ENCODE measurements around the gene CPEB4. TPM values are rescaled to one million over a fixed set of nuclear protein-coding genes. Genes with fewer than 3 reads are reported as not detected.

Gene CPEB4
- total and polyA plus RNA-seq, 5 experiments from 2014 or later = 1.2 to 16.0 (median 4.4) TPM

GRCh38 chr5:173988554-173989431 is 100.6 kb downstream of the CPEB4 start, which contains the start of gene C5orf47:
Gene C5orf47 (plus strand): TSS chr5:173989170. CDS start chr5:173989264, 94 bp downstream.
- no peak for DNase-seq
- Mint-ChIP-seq H3K27ac (no peak within 1 kb of the TSS), H3K9me3 (peaks cover 0 to 4% (median 0%) of the 10 kb centered on the region in 9 donors), H3K4me1 (no peaks in the 10 kb centered on the region), H3K4me3 (no peak within 1 kb of the TSS), H3K36me3 (no peaks in the 10 kb centered on the region), H3K27me3 (peaks cover 2 to 22% (median 11%) of the 10 kb centered on the region in 5 donors)
- no peak for ATAC-seq
- POLR2A ChIA-PET = no interaction called here

DNA sequence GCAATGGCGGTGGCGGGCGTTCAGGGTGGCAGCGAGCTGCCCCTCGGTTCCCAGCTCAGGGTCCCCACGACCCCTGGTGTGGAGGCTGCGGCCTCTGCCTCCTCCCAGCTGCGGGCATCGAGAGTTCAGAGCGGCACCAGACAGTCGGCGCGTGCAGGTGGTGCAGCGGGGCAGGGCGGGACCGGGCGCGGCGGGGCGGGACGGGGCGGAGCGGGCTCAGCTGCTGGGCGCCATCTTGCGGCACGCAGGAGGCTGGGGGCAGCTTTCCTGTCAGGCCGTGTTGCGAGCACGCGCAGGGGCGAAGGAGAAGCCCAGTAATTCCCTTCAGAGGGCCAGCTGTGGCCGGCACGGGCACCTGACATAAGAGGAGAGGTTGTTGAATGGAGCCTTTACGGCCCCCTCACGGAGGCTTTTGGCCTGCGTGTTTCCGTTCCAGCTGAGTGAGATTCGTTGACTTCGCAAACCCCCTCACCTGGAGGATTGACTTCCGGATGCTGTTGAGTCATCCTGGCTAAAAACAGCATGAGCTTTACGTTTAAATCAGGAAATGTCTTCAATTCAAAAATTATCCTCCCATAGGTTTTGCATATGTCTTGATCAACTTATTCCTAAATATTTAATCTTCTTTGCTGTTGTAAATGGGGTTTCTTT is 101.4 kb downstream of the CPEB4 start:
- Mint-ChIP-seq H3K4me3 (no peak overlapping the region), H3K27me3 (peaks cover 4 to 22% (median 11%) of the 10 kb centered on the region in 5 donors), H3K9me3 (peaks cover 0 to 4% (median 0%) of the 10 kb centered on the region in 9 donors), H3K4me1 (no peaks in the 10 kb centered on the region), H3K27ac (no peak overlapping the region), H3K36me3 (no peaks in the 10 kb centered on the region)
- ATAC-seq = no peak
- no peak for DNase-seq
- POLR2A ChIA-PET = no interaction called here

GRCh38 chr5:173997331-173997730 is 109.2 kb downstream of the CPEB4 start:
- no peak for ATAC-seq
- no peak overlapping the region for H3K27ac Mint-ChIP-seq
- no peaks in the 10 kb centered on the region for H3K36me3 Mint-ChIP-seq
- H3K9me3 Mint-ChIP-seq = no peaks in the 10 kb centered on the region
- H3K4me3 Mint-ChIP-seq = no peak overlapping the region
- peaks cover 17 to 41% (median 27%) of the 10 kb centered on the region in 5 donors for H3K27me3 Mint-ChIP-seq
- POLR2A ChIA-PET = no interaction called here
- DNase-seq = no peak
- H3K4me1 Mint-ChIP-seq = no peaks in the 10 kb centered on the region

GRCh38 chr5:173998531-173998930 is 110.4 kb downstream of the CPEB4 start:
- POLR2A ChIA-PET = no interaction called here
- DNase-seq (no peak), ATAC-seq (no peak)
- Mint-ChIP-seq H3K4me3 (no peak overlapping the region), H3K27ac (no peak overlapping the region), H3K36me3 (no peaks in the 10 kb centered on the region), H3K9me3 (no peaks in the 10 kb centered on the region), H3K4me1 (no peaks in the 10 kb centered on the region), H3K27me3 (peaks cover 21 to 46% (median 33%) of the 10 kb centered on the region in 5 donors)

DNA sequence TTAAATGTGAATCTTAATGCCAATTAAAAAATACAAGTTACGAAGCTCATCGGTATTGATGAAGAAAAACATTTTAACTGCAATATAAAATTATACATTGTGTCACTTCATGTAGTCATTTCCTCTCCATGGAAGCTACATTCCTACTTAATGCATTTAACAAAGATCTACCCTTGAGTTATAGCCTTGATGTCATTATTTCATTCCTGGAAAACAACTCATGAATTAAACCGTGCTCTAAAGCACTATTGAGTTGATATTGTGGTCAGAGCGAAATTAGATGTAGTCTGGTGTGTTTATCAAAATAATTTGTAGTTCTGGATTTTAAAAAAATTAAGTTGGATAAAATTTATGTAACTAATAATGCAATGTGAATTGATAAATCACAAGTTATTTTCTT is 111.9 kb downstream of the CPEB4 start:
- H3K4me3 Mint-ChIP-seq = no peak overlapping the region
- H3K9me3 Mint-ChIP-seq = no peaks in the 10 kb centered on the region
- DNase-seq (no peak), ATAC-seq (no peak)
- no peak overlapping the region for H3K27ac Mint-ChIP-seq
- peaks cover 19 to 38% (median 28%) of the 10 kb centered on the region in 5 donors for H3K27me3 Mint-ChIP-seq
- no peaks in the 10 kb centered on the region for H3K4me1 Mint-ChIP-seq
- POLR2A ChIA-PET = no interaction called here
- no peaks in the 10 kb centered on the region for H3K36me3 Mint-ChIP-seq

DNA sequence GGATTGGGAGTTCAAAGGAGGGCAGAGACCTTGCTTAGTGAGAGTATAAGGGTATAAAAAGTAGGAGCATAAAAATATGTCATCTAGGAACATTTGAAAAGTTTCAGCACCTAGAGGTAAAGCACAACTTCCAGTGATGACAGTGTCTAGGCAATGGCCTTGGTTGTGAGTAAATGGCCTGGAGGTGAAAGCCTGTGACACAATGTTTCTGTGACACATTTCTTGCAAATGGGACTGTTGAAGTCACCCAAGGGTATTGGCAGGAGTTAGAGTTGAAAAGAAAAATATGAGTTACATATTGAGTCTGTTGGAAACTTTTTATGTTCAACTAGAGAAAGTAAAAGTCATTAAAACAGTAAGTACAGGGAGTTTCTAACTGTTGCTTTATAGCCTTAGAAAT is 115.6 kb downstream of the CPEB4 start:
- POLR2A ChIA-PET = no interaction called here
- no peak for DNase-seq
- Mint-ChIP-seq H3K4me3 (no peak overlapping the region), H3K27me3 (peaks cover 7 to 27% (median 14%) of the 10 kb centered on the region in 5 donors), H3K4me1 (no peaks in the 10 kb centered on the region), H3K9me3 (no peaks in the 10 kb centered on the region), H3K27ac (no peak overlapping the region), H3K36me3 (no peaks in the 10 kb centered on the region)
- ATAC-seq = no peak

DNA sequence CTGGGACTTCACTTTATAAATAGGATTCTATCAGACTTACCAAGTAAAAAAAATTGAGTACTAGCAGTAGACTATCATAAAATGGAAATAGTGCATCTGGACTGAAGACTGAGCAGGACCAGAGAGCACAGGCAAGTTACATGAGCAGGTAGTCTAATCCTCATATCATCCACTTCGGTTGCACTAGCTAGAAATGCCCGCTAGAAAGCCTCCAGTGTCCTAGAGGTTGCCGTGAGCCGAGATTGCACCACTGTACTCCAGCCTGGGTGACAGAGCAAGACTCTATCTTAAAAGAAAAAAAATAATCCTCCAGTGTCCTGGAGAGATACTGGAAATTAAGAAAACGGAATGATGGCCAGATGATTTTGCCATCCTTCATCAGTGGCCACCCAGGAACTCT is 120.8 kb downstream of the CPEB4 start:
- H3K27me3 Mint-ChIP-seq = peaks cover 3 to 22% (median 7%) of the 10 kb centered on the region in 5 donors
- POLR2A ChIA-PET = no interaction called here
- ATAC-seq = no peak
- H3K4me1 Mint-ChIP-seq = no peaks in the 10 kb centered on the region
- H3K9me3 Mint-ChIP-seq = peaks cover 0 to 2% (median 0%) of the 10 kb centered on the region in 9 donors
- no peaks in the 10 kb centered on the region for H3K36me3 Mint-ChIP-seq
- no peak overlapping the region for H3K4me3 Mint-ChIP-seq
- no peak overlapping the region for H3K27ac Mint-ChIP-seq
- DNase-seq = no peak

GRCh38 chr5:174010365-174010764 is 122.2 kb downstream of the CPEB4 start:
- Mint-ChIP-seq H3K4me1 (no peaks in the 10 kb centered on the region), H3K4me3 (no peak overlapping the region), H3K36me3 (no peaks in the 10 kb centered on the region), H3K9me3 (peaks cover 0 to 5% (median 0%) of the 10 kb centered on the region in 9 donors), H3K27ac (no peak overlapping the region), H3K27me3 (peaks cover 3 to 17% (median 7%) of the 10 kb centered on the region in 5 donors)
- POLR2A ChIA-PET = interaction anchor here (0.7 kb wide), 1 partner anchor 353 kb away, joined by 4 read pairs; no protein-coding TSS in a partner anchor
- no peak for DNase-seq
- no peak for ATAC-seq

DNA sequence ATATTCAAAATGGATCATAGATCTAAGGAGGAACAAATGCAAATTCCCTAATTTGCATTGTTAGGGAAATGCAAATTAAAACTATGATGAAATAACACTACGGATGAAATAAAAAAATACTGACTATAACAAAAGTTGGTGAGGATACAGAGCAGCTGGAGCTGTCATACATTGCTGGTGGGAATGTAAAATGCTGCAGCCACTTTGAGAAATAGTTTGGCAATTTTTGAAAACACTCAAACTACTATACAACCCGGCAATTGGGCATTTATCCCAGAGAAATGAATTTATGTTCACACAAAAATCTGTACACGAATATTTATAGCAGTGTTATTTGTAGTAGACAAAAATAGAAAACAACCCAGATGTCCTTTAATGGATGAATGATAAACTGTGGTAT is 123.3 kb downstream of the CPEB4 start:
- Mint-ChIP-seq H3K27me3 (peaks cover 0 to 10% (median 2%) of the 10 kb centered on the region in 5 donors), H3K36me3 (no peaks in the 10 kb centered on the region), H3K27ac (no peak overlapping the region), H3K4me1 (no peaks in the 10 kb centered on the region), H3K4me3 (no peak overlapping the region), H3K9me3 (peaks cover 0 to 5% (median 0%) of the 10 kb centered on the region in 9 donors)
- POLR2A ChIA-PET = no interaction called here
- DNase-seq (no peak), ATAC-seq (no peak)

Other genes starting within 250 kb of the CPEB4 start
- not detected for gene C5orf47, start 100.8 kb downstream of the CPEB4 start, total RNA-seq
- not detected for gene C5orf47, start 100.8 kb downstream of the CPEB4 start, polyA plus RNA-seq
- gene NSG2, start 157.4 kb downstream of the CPEB4 start, total RNA-seq = not detected
- gene NSG2, start 157.4 kb downstream of the CPEB4 start, polyA plus RNA-seq = not detected

Data from naive thymus-derived CD8-positive, alpha-beta T cell (primary cell).